ENCODE results near the gene D2HGDH. TPM values are rescaled to one million over a fixed set of nuclear protein-coding genes. Genes with fewer than 3 reads are reported as not detected.

D2HGDH gene
- total RNA-seq, 1 experiment from 2014 or later, result 131 TPM

DNA sequence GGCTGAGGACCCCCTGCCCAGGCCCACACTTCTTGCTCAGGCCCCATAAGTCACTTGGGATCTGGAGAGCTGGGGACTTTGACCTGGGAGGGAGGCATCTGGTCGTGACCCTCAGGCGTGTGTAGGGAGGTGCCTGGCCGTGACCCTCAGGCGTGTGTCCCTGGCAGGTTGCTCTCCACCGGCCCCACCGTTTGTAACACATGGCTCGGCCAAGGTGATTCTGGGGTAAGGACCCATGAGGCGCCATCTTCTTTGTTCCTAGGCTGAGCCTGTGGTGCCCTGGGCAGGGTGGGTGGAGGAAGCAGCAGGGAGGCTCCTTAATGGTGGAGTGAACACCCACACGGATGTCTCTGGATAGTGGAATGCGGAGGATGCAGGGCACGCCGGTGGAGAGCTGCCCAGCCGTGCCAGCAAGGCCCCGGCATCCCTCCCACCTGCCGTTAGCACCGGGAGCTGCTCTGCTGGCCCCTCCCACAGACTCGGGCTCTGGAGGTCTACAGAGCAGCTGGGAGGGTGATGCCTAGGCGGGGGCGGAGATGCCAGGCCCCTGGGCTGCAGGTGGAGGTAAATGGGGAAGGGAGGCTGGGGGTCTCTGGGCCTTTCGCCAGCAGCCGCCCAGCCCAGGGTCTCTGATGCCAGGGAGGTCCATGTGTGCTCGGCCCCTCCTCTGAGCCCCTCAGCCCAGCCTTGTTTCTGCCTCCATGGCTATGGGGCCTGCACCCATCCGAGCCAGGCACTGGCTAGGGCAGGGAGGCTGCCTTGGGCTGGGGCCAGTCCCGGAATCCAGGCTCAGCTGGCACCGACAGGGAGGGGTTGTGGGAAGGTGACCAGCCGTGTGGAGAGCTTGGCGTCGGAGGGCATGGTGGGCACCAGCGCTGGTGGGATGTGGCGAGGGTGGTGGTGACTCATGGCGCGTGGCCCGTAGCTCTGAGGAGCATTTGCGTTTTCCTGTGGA is 41.1 kb downstream of the D2HGDH start:
- no peak overlapping the region for H3K4me3 ChIP-seq
- no peaks in the 10 kb centered on the region for H3K79me2 ChIP-seq (ENCODE audit: low read depth)
- TSS peak; percentile 18 for BruUV-seq (replicated peaks)
- ChIA-PET POLR2A (ENCODE audit: unreplicated experiment) (interaction anchor here (0.6 to 0.7 kb wide), 3 partner anchors 17 to 461 kb away, joined by 3 to 5 read pairs (median 3); partner anchors contain the start of gene DTYMK), CTCF (interaction anchor here (1.1 kb wide), 1 partner anchor 103 kb away, joined by 4 read pairs; no protein-coding TSS in a partner anchor)
- TF ChIP-seq EZH2 (IDR thresholded peaks at IDR 0.05; ENCODE audit: low read depth), result no peak
- TF ChIP-seq, protein P1, sequence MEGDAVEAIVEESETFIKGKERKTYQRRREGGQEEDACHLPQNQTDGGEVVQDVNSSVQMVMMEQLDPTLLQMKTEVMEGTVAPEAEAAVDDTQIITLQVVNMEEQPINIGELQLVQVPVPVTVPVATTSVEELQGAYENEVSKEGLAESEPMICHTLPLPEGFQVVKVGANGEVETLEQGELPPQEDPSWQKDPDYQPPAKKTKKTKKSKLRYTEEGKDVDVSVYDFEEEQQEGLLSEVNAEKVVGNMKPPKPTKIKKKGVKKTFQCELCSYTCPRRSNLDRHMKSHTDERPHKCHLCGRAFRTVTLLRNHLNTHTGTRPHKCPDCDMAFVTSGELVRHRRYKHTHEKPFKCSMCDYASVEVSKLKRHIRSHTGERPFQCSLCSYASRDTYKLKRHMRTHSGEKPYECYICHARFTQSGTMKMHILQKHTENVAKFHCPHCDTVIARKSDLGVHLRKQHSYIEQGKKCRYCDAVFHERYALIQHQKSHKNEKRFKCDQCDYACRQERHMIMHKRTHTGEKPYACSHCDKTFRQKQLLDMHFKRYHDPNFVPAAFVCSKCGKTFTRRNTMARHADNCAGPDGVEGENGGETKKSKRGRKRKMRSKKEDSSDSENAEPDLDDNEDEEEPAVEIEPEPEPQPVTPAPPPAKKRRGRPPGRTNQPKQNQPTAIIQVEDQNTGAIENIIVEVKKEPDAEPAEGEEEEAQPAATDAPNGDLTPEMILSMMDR (conservative IDR thresholded peaks at IDR 0.05), result no peak
- H3K4me2 ChIP-seq, result peak overlapping the region; percentile 54; the same call in 1 of the 2 replicates
- intact Hi-C loops (cut with micrococcal nuclease; ENCODE audit: unreplicated experiment), result loop anchor here (2.0 kb wide), 2 partner anchors 15 to 69 kb away; no protein-coding TSS in a partner anchor
- no peaks in the 10 kb centered on the region for H3K27me3 ChIP-seq (ENCODE audit: insufficient read depth, low read depth)
- H3F3A ChIP-seq (ENCODE audit: insufficient read depth, low read depth), result 0 out of 2 replicates have a peak, but pooled peaks cover 5% of the 10 kb centered on the region
- no peaks in the 10 kb centered on the region for H3K9me2 ChIP-seq (ENCODE audit: insufficient read depth)
- no peaks in the 10 kb centered on the region for H4K20me1 ChIP-seq (ENCODE audit: insufficient read depth)
- no peak for DNase-seq
- no peaks in the 10 kb centered on the region for H3K36me3 ChIP-seq (ENCODE audit: low read depth)
- peaks cover 18% of the 10 kb centered on the region for H3K4me1 ChIP-seq (replicated peaks; ENCODE audit: insufficient read depth)
- H2AFZ ChIP-seq, result no peak overlapping the region
- H3K27ac ChIP-seq, result no peak overlapping the region
- H3K9me3 ChIP-seq (ENCODE audit: insufficient read depth, low read depth), result no peaks in the 10 kb centered on the region

DNA sequence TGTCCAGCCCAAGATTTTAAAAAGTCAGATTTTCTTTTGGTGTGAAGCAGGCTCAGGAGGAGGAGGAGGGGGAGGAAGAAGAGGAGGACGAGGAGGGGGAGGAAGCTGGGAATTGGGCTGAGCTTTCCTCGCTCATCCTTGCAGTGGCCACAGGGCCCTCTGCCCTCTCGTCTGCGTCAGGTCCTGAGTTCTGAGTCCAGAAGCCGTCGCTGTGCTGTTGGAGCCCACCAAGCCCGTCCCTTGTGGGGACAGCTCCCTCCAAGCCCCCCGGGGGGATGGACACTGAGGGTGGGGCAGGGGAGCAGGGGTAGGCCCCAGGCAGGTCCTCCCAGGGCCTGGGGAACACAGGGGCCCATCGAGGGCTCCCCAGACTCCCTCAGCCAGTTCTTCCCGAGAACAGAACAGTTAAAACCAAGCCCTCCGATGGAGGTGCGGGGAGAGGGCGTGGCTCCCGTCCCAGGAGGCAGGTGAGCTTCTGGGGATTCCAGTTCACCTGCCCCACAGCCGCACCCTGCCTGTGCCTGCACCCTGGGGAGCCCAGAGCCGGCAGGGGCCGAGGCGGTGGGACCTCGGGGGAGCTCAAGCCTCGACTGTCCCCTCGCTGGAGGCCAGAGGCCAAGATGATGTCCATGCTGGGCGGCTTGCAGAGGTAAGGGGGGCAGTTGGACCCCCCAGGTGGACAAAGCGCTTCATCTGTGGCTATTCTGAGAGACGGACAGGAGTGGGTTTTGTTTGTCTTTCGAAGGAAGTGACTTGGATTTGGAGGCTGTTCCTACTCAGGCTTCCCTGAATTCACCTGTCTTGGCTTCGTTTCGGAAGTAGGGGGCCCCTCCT is 42.1 kb downstream of the D2HGDH start, which contains the start of gene GAL3ST2:
TSS of gene GAL3ST2 (plus strand) at position 487 of the 834 bp plus-strand sequence. CDS start at position 621, 134 bp downstream.
- Histone ChIP-seq H3K9me2 (ENCODE audit: insufficient read depth) (no peaks in the 10 kb centered on the region), H3K9me3 (ENCODE audit: insufficient read depth, low read depth) (peaks cover under 1% of the 10 kb centered on the region), H3K4me3 (no peak within 1 kb of the TSS), H3K36me3 (ENCODE audit: low read depth) (no peaks in the 10 kb centered on the region), H3K79me2 (ENCODE audit: low read depth) (no peaks in the 10 kb centered on the region), H3K27me3 (ENCODE audit: insufficient read depth, low read depth) (no peaks in the 10 kb centered on the region), H3F3A (ENCODE audit: insufficient read depth, low read depth) (0 out of 2 replicates have a peak, but pooled peaks cover 5% of the 10 kb centered on the region), H2AFZ (no peak within 1 kb of the TSS), H3K4me1 (replicated peaks; ENCODE audit: insufficient read depth) (peaks cover 18% of the 10 kb centered on the region), H3K27ac (no peak within 1 kb of the TSS), H3K4me2 (no peak within 1 kb of the TSS), H4K20me1 (ENCODE audit: insufficient read depth) (no peaks in the 10 kb centered on the region)
- POLR2A ChIA-PET (ENCODE audit: unreplicated experiment), result interaction anchor here (0.7 kb wide), 1 partner anchor 90 kb away, joined by 3 read pairs; the partner anchor contains the start of gene DTYMK
- intact Hi-C loops (cut with micrococcal nuclease; ENCODE audit: unreplicated experiment), result no loop called here
- CTCF ChIA-PET, result interaction anchor here (1.1 kb wide), 1 partner anchor 102 kb away, joined by 4 read pairs; no protein-coding TSS in a partner anchor
- TF ChIP-seq, protein P1 (conservative IDR thresholded peaks at IDR 0.05), result no peak
- TF ChIP-seq EZH2 (IDR thresholded peaks at IDR 0.05; ENCODE audit: low read depth), result no peak
- no peak for DNase-seq
- no TSS peak for BruUV-seq (replicated peaks)

DNA sequence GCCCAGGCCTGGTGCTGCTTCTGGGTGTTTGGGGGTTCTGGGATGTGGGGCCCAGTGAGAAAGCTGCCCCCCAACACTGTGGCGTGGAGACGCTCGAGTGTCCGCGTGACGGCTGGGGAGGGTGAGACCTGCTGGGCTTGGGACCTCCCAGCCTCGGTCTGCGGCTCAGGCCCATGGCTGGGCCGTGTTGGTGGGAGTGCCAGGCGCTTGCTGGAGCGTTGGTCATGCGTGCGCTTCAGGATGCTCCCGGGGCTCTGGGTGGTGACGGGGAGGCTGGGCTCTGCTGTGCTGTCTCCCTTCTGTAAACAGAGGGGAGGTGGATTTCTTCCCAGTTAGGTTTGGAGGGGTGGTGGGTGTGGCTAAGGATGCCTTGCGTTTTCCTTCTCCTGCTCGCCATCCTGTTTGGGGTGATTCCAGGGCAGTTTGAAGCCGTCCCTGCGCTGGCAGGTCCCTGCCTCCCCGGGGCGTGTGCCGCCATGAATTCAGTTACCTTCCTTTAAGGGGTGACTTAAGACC is 42.8 kb downstream of the D2HGDH start:
- TF ChIP-seq EZH2 (IDR thresholded peaks at IDR 0.05; ENCODE audit: low read depth), result no peak
- TF ChIP-seq, protein P1 (conservative IDR thresholded peaks at IDR 0.05), result no peak
- ChIA-PET POLR2A (ENCODE audit: unreplicated experiment) (no interaction called here), CTCF (interaction anchor here (0.6 kb wide), 1 partner anchor 374 kb away, joined by 4 read pairs; no protein-coding TSS in a partner anchor)
- H3K4me3 ChIP-seq, result no peak overlapping the region
- peaks cover 5% of the 10 kb centered on the region for H3K9me3 ChIP-seq (ENCODE audit: insufficient read depth, low read depth)
- no peak for DNase-seq
- H3K27ac ChIP-seq, result no peak overlapping the region
- no peaks in the 10 kb centered on the region for H3K79me2 ChIP-seq (ENCODE audit: low read depth)
- no peak overlapping the region for H3K4me2 ChIP-seq
- no peak overlapping the region for H2AFZ ChIP-seq
- 0 out of 2 replicates have a peak, but pooled peaks cover 4% of the 10 kb centered on the region for H3F3A ChIP-seq (ENCODE audit: insufficient read depth, low read depth)
- no peaks in the 10 kb centered on the region for H3K36me3 ChIP-seq (ENCODE audit: low read depth)
- H3K27me3 ChIP-seq (ENCODE audit: insufficient read depth, low read depth), result no peaks in the 10 kb centered on the region
- BruUV-seq (replicated peaks), result no TSS peak
- H3K9me2 ChIP-seq (ENCODE audit: insufficient read depth), result no peaks in the 10 kb centered on the region
- peaks cover 18% of the 10 kb centered on the region for H3K4me1 ChIP-seq (replicated peaks; ENCODE audit: insufficient read depth)
- intact Hi-C loops (cut with micrococcal nuclease; ENCODE audit: unreplicated experiment), result no loop called here
- H4K20me1 ChIP-seq (ENCODE audit: insufficient read depth), result no peaks in the 10 kb centered on the region
